HG03196 (cell line): ENCODE measurements around the gene KRT76.
"Not testable (repeated sequence)": the region's sequence is repeated elsewhere in the genome, so short reads cannot be mapped to it uniquely, and the experiment has no call there.

Experiments
- ATAC-seq: cut with Tn5 transposase; IDR thresholded peaks from one replicate; pipeline ENCODE4 v1.9.1; 2021; ENCODE audit not compliant: unreplicated experiment

KRT76 gene

GRCh38 chr12:52798003-52798670, 21.0 kb upstream of the KRT76 start:
- no peak for ATAC-seq

GRCh38 chr12:52797529-52797894, 20.4 kb upstream of the KRT76 start:
- no peak for ATAC-seq

- no peak for ATAC-seq
These were observed 19.8 kb upstream of the KRT76 start for GRCh38 chr12:52796839-52797528.

GRCh38 chr12:52796429-52796794, 19.3 kb upstream of the KRT76 start:
- no peak for ATAC-seq

- ATAC-seq = no peak
These were observed 18.7 kb upstream of the KRT76 start, which contains the start of gene KRT3 for GRCh38 chr12:52795694-52796428. Gene KRT3, minus strand, starts transcription at chr12:52796117. Its CDS starts 75 bp downstream, at chr12:52796042.

GRCh38 chr12:52795332-52795674, 18.2 kb upstream of the KRT76 start:
- not testable (repeated sequence) for ATAC-seq

GRCh38 chr12:52794479-52795331, 17.6 kb upstream of the KRT76 start:
- ATAC-seq = no peak

GRCh38 chr12:52792185-52793029, 15.3 kb upstream of the KRT76 start:
- ATAC-seq = no peak

GRCh38 chr12:52791271-52792184, 14.4 kb upstream of the KRT76 start:
- no peak for ATAC-seq

GRCh38 chr12:52790427-52791270, 13.5 kb upstream of the KRT76 start:
- no peak for ATAC-seq

- ATAC-seq = no peak
These were observed 12.7 kb upstream of the KRT76 start for GRCh38 chr12:52789637-52790426.

- no peak for ATAC-seq
These were observed 11.9 kb upstream of the KRT76 start for GRCh38 chr12:52788876-52789636.

GRCh38 chr12:52788192-52788875, 11.2 kb upstream of the KRT76 start:
- no peak for ATAC-seq

- ATAC-seq = no peak
These were observed 10.4 kb upstream of the KRT76 start for GRCh38 chr12:52787324-52788191.

- no peak for ATAC-seq
These were observed 7.8 kb upstream of the KRT76 start for GRCh38 chr12:52784909-52785308.
